ENCODE data around the gene LCP2.
"Not testable (repeated sequence)": the region's sequence is repeated elsewhere in the genome, so short reads cannot be mapped to it uniquely, and the experiment has no call there.

LCP2 gene

DNA sequence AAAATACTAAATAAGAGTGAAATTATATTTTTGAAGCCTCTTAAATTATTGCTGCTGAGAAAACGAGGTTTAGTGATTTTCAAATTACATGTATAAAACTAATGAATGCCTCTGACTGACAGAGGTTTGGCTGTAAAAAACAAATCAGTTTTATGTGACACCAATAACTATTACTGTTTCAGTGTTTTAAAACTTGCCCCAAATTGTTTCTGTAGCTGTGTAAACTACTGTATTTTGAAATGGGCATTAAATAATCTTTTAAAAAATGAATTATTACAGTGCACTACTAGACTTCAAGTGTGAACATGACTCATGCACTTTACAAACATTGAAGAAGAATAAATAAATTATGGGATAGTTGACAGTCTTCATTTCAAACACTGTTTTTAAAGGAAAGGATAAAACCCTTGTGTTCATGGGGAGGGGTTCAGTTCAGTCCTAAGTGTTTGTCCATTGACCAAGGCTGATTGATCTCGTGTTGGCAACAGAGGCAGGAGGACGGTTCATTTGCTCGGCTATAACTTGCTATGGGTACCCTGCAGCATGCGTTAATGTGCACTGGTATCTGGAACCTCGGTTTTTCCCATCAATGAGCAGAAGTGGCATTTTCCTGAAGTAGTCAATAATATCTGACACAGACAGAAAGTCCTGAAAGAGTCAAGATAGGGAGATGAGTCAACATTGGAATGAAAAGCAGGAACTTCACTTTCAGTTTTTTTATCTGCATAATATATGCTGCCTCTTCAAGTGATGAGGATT, 49.2 kb downstream of the LCP2 start:
- DNase-seq (ENCODE audit: low read depth), result no peak

DNA sequence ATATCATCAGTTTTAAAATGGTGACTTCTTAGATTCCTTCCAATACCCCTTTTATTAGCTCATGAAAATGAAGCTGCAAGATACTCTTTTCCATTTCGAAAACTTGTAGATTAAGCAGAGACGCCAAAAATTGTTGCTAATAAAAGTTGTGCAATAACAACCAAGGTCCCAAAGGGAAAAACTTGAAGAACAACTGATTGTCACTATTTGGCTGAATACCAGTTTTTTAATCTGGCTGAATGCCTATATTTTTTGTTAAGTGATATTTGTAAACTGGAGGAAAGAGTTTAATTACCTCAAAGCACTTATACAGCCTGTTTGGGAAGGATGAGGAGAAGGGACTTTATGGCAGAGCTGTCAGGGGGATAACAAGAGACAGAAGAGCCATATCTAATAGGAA, 50.2 kb downstream of the LCP2 start:
- no peak for DNase-seq (ENCODE audit: low read depth)

DNA sequence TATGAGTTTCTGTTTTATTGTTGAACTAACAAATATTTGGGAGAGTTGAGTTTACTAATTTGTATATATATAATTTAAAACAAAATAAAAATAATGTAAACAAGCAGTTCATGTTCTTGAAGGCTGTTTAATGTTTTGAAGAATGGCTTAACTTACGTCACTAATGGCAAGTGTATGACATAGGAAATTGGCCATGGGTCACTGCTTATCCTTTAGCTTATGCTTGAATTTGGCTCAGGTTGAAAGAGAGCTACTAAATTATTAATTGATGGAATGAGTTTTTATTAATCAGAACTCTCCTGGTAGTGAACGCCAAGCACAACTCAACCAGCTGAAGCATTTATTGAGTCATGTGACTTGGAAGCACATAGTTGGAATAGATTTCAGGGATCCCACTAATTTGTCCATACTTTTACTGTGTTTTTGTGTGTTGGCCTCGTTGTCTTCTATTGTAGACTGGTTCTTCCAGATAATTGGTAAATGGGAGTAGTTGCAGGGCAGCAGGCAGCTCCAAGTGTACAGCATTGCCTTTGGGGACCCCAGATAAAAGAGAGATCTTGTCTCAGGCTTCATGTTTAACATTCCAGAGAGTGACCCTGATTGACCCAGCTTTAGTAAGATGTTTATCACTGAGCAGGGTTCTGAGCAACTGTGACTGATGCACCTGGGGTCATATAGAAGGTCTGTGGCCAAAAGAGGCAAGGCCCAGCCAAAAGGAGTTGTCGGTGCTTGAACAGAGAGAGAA, 51.3 kb downstream of the LCP2 start:
- DNase-seq (ENCODE audit: low read depth), result no peak

DNA sequence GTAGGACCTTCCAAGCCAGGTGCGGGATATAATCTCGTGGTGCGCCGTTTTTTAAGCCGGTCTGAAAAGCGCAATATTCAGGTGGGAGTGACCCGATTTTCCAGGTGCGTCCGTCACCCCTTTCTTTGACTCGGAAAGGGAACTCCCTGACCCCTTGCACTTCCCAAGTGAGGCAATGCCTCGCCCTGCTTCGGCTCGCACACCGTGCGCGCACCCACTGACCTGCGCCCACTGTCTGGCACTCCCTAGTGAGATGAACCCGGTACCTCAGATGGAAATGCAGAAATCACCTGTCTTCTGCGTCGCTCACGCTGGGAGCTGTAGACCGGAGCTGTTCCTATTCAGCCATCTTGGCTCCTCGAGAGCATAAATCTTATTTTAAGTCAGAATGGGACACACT, 52.1 kb downstream of the LCP2 start:
- not testable (repeated sequence) for DNase-seq (ENCODE audit: low read depth)

DNA sequence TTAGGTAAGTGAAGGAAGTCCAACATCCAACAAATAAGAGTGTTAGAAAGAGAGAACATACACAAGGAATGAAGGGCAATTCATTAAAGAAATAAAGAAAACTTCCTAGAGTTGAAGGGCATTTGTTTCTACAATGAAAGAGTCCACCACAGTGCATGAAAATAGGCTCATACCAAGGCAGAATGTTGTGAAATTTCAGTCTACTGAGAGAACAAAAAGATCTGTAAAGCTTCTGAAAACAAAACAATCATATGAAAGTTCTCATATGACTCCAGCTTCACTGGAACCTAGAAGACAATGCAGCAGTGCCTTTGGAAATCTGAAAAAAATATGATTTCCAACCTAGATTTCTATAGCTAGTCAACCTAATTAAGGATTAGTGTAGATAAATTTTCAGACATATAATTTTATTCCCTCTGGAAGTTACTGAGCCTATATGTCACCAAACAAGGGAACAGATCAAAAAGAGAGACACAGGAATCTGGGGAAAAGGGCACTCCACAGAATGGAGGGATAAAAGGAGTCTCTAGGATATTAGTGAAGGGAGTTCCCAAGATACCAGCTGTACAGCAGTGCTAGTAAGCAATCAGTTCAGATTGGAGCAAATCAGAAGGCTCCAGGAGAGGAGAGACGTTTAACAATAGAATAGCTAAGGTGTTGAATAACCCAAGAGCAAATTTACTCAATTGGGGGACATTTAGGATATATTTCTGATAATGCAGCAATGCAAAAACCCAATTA, 59.0 kb downstream of the LCP2 start:
- DNase-seq (ENCODE audit: low read depth), result no peak

DNA sequence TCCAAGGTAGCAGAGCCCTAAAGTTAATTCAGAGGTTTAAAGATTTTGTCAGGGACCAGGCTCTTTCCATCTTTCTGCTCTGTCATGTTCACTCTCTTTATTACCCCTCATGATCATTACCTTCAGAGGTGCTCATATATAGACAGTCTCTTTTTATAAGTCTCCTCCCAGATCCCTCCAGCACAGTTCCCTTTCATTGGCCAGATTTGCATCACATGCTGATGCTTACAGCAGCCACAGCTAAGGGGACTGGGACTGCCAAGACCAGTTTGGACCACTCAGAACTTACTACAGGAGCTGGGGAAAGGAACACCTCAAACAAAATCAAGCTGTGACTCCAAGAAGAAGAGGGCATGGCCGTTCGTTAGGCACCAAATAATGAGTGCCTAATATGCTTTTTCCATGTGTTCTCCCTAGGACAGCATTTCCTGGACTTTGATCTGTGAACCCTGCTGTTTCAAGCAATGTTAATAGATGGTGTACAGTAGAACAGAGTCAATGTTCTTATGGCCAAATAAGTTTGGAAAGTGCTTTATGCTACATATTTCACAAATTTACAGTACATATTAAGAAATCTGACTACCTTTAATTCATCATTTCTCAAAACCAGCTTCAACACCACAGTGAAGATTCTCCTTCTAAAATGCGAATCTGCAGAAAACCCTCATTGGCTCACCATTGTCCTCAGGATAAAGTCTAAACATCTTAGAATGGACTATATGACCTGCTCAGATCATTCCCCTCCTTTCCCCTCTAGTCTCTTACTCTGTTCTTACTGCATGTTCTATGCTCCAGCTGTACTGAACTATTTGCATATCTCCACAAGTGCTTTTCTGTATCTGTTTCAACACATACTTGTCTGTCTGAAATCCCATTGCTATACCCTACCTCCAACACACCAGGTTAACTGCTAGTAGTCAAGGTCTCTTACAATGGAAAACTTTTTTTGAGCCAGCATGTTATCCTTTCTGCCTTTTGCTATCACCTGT, 61.4 kb downstream of the LCP2 start:
- DNase-seq (ENCODE audit: low read depth), result no peak

DNA sequence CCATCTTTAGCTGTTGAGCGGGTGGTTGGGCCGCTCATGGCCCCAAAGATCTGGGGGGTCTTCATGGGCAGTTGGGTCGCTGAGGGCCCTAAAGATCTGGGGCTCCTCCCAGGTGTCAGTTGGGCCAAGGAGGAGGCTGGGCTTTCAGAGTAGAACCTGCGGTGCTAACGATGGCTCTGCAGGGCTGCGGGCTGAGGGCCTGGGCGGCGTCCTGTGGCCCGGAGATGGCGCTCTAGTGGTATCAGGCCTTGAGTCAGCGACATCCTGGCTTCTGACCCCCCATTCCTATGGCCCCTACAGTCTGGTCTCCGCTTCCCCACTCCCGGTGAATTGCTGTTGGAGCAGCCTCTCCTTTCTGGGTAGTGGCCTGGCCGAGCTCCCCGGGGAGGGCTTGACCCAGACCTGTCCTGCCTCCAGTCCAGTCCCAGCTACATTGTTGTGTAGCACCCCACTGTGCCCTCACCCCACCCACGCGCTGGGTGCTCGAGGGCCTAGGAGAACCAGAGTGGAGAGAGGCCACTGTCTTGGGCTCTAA, 64.2 kb downstream of the LCP2 start:
- DNase-seq (ENCODE audit: low read depth), result no peak

DNA sequence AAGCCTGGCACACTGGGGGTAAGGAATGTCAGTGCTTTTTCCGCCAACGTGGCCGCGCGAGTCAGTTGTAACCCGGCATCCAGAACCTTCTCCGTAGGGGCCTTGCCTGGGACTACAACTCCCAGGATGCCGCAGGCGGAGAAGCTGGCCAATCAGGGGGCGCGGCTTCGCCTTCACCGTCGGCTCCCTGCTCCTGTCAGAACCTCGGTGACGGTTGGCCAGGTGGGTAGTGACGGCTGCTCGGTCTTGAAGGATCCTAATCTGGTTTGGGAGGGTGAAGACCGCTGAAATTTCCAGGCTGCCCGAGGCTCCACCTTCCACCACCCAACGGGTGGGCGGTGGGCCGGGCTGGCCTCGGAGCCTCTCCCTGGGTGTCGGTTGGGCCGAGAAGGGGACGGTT, 64.8 kb downstream of the LCP2 start, which contains the start of gene C5orf58:
C5orf58 (plus strand) TSS at position 200 of the 400 bp plus-strand sequence. CDS start 1,992 bp downstream, outside the sequence.
- DNase-seq (ENCODE audit: low read depth), result no peak

DNA sequence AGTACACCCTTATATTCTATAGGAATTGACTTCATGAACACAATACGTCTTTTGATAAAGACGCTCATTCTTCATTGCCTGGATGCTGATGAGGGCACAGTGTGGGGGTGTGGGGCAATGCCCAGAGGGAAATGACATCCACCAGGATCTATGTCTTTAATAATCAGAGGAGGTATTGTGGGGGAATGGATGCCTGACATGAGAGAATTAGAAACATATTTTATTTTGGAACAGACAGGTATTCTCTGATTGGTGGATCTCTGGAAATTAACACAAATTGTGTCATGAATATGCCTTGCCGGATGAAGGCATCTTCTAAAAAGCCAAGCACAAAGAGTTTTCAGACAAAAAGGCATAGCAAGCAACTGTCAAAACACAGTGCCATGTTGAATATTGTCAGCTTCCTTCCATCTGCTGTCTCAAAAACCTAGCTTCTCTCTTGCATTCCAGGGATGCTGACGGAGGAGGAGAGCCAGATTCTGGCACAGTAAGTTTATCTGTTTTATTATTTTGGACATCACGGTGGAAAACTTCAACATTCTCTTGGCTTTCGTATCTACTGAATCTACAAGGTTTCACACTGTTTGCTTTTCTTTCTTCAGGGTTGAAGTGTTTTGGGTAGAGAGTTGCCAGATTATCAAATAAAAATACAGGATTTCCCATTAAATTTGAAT, 68.7 kb downstream of the LCP2 start:
- DNase-seq (ENCODE audit: low read depth), result no peak

DNA sequence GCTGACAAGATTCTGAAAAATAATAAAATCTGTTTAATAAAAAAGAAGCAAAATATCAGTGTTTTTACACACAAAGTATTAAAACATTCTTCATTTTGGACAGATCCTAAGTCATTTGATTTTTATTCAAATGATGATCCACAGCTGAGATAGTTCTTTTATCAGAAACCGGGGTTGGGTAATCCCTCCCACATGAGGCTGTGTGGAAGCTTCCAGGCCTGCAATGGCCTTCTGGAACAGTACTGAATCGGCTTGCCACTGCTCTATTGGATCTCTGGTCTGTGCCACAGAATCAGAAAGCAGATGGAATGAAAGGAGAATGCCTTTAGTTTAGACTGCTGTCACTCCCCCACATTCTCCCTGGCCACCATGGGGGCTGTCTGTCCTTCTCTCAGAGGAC, 70.9 kb downstream of the LCP2 start:
- DNase-seq (ENCODE audit: low read depth), result no peak

DNA sequence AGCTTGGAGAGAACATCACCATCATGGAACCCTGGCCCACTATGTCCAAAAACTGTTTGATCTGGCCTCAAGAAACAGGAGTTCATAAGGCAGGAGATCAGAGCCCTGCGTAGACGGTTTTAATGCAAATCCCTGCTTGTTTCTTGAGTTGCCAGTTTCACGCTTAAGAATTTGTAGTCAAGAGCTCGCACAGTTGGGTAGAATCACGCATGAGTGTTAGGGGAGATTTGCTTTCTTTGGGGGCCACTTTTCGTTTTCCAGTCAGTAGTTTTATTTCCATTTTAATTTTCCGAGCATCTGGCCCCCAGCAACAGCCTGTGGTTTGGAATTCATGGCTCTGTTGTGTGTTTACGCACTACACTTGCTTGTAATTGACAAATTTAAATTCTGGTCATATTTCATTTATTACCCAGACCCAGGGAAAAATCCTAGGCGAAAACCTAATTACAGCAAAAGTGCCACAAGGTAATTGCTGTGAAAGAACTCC, 71.4 kb downstream of the LCP2 start:
- no peak for DNase-seq (ENCODE audit: low read depth)

DNA sequence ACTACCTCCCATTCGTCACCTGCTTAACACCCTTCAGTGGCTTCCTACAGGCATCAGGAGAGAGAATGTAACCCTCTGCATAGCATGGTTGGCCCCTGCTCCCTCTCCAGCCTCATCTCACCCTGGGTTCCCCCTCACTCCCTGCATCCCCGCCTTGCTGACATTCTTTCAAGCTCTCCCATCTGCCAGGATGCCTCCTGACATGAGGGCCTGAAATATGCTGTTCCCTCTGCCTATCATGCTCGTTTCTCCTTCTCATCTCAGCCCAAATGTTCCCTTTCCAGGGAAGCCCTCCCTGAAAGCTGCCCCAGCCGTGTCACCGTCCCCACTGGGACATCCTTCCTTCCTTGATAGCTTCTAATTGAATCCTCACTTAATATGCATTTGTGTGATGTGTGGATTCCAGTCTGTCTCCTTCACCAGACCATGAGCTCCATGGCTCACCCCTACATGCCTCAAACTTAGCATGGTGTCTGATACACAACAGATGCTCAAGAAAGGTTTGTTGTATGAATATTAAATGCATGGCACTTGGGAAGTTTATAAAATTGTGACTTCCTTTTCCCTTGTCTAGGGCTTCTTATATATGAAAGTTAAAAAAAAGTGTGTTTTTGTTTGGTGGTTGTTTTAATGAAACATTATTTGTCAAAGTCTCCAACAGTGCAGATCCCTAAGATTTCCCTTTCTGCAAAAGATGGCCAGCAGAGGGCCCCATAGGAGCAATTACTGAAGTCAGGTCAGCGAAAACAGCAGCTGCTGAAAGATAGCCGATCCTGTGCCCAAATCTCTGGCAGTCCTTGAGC, 72.0 kb downstream of the LCP2 start:
- peak; percentile 64 for DNase-seq (ENCODE audit: low read depth)

DNA sequence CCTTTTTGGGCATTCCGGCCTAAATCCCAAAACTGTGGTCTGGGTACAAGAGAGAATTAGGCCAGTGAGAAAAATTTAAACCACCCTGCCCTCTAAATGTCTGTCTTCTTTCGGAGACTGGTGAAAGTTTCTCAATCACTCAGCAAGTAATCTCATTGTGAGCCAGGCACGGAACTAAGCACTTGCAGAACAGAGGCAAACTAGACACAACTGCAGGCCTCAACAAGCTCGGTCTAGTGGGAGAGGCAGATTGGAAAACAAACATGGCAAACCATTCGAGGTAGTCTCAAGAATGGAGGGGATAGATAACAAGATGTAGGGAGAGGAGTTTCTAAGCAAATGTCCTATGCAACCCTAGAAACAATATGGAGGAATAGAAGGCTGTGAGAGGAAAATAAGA, 73.7 kb downstream of the LCP2 start:
- no peak for DNase-seq (ENCODE audit: low read depth)

DNA sequence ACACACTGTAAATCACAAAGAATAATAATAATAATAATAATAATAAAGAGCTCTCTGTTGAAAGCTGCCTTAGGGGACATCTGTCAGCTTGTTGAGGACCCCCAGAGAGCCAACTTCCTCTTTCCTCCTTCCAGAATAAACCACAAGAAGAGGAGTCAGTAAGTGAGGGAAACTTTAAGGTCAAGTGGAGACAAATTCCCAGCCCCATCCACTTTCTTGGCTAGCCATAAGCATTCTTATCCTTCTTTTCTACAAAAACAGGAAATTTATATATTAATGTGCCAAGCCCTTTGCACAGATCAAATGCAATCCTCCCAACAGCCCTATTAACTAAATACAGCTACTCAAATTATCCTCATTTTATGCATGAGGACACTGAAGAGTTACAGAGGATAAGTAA, 74.2 kb downstream of the LCP2 start:
- no peak for DNase-seq (ENCODE audit: low read depth)

DNA sequence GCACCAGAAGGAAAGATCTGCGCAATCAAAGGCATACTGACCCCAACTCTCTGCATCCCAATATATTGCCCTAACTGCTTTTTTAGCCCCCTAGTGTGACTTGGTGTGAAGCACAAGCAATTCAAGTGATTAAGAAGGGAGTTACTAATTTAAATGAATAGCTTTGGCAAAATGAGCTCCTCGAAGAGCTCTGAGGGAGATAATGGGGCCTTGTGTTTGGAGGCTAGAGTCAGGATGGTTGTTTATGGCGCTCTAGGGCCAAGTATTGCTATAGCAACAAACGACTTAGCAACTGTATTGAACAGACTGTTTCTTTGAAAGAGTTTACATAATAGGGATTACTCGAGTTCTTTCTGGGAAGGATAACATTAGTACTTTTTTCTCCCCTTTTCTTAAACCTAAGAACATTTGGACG, 76.2 kb downstream of the LCP2 start:
- no peak for DNase-seq (ENCODE audit: low read depth)

DNA sequence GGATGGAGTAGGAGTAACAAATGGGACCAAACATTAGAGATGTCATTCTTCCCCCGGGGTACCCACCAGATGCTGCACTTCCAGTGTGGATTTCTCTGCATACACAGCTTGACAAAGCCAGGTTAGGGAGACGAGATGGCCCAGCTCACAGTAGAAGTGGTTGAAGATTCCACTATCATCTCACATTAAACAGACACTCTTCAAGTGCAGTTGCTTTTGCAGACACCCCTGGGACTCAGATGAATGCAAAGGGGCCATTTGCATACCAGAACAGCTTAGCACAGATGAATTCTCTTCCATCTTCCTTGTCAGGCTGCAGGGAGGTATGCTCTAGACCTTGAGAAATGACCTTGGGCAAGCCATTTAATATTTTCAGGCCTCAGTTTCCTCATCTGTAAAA, 77.4 kb downstream of the LCP2 start:
- no peak for DNase-seq (ENCODE audit: low read depth)

DNA sequence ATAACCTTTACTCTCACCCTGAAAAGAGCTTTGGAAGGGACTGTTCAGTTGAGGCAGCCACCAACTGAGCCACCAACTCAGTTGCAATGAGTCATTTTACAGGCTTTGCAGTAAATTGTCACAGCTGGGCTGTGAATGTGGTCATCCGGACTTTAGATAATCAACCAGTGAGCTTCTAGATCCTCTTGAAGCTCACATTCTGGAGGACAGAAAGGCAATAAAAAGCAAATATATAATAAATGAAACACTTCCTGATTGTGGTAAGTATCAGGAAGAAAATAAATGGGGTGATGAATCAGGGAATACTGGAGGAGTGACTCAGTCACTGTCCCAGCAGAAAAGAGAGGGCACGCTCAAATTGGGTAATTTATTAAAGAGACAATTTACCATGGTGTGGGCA, 78.0 kb downstream of the LCP2 start:
- DNase-seq (ENCODE audit: low read depth), result no peak

DNA sequence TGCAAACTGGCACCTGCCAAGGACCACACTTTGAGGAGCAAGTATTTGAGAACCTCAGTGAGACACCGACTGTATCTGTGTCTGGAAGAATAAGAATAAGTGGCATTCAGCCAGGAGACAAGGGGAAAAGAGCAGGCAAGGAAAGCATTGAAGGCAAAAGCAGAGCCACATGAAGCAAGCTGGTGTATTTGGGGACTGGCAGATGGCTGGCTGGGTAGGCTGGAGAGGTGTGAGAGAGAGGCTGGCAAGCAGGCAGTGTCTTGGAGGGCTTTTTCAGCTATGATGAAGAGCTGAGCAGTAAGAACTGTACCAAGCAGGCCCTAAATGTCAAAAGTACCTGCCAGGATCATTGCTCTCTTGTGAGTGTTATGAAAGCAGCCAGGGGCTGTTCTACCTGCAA, 78.9 kb downstream of the LCP2 start:
- DNase-seq (ENCODE audit: low read depth), result no peak

DNA sequence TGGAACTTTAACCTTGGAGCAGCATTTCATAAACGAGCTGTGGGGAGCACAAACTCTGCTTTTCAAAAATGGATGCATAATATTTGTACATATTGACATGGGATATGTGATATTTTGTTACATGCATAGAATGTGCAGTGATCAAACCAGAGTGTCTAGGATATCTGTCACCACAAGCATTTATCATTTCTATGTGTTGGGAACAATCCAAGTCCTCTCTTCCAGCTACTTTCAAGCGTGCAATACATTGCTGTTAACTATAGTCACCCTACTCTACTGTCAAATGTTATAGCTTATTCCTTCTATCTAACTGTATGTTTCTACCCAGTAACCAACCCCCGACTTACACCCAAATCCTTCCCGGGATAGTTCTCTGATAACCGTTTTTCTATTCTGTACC, 79.7 kb downstream of the LCP2 start:
- DNase-seq (ENCODE audit: low read depth), result no peak

All from T follicular helper cell (primary cell).